SU-DHL-6 (cell line): ENCODE measurements around the gene GDAP1L1.

Experiments used
- CTCF ChIP-seq: fragments of 200-600 bp; sonication (generic); IDR thresholded peaks from one replicate; pipeline ENCODE4 v1.5.1; 2017; ENCODE audit warnings: antibody characterized with exemption, mild to moderate bottlenecking, low read length, moderate library complexity; ENCODE audit not compliant: insufficient read depth, poor library complexity, severe bottlenecking
- EZH2phosphoT487 ChIP-seq: fragments of 200-600 bp; sonication (generic), shearing (Covaris generic); conservative IDR thresholded peaks from 2 replicates; pipeline ENCODE4 v1.6.1; 2018; ENCODE audit warnings: mild to moderate bottlenecking, antibody characterized with exemption, low read length, moderate library complexity, mixed read lengths

- peak; percentile 14 for TF ChIP-seq CTCF
- no peak for TF ChIP-seq EZH2phosphoT487
These were observed 25.0 kb downstream of the GDAP1L1 start for GRCh38 chr20:44271915-44272663.
